OCI-LY3 (cell line): ENCODE data around the gene GNAT3.

Experiments
- H2AFZ ChIP-seq: fragments of 200-600, 300-600 bp; shearing (Covaris generic); 2 replicates; pipeline ENCODE4 v1.6.0; 2014; ENCODE audit warnings: antibody characterized with exemption, low read depth, low read length
- H3K27ac ChIP-seq: fragments of 200-600, 300-600 bp; sonication (generic); 2 replicates; pipeline ENCODE4 v1.5.1; 2014; ENCODE audit warnings: mild to moderate bottlenecking, low read length, moderate library complexity, mixed read lengths
- H3K27me3 ChIP-seq: fragments of 200-600, 300-600 bp; sonication (generic); 2 replicates; pipeline ENCODE4 v1.6.1; 2014; ENCODE audit warnings: low read depth, low read length, mixed read lengths
- H3K36me3 ChIP-seq: fragments of 200-600, 300-600 bp; sonication (generic); replicated peaks from 2 replicates; pipeline ENCODE3; 2014; ENCODE audit warnings: low read depth, low read length, mixed read lengths
- H3K4me1 ChIP-seq: fragments of 300-600, 200-600 bp; sonication (generic); 2 replicates; pipeline ENCODE4 v1.6.1; 2014; ENCODE audit warnings: low read length, mixed read lengths
- H3K4me2 ChIP-seq: fragments of 200-600, 300-600 bp; sonication (generic); 2 replicates; pipeline ENCODE4 v1.6.1; 2014; ENCODE audit warnings: low read length, mixed read lengths
- H3K4me3 ChIP-seq: fragments of 300-600, 200-600 bp; sonication (generic); 2 replicates; pipeline ENCODE4 v1.5.1; 2014; ENCODE audit warnings: antibody characterized with exemption, mild to moderate bottlenecking, low read length, moderate library complexity
- H3K79me2 ChIP-seq: fragments of 300-600, 200-600 bp; shearing (Covaris generic); 2 replicates; pipeline ENCODE4 v1.6.1; 2014; ENCODE audit warnings: mild to moderate bottlenecking, low read length, mixed read lengths
- H3K9ac ChIP-seq: fragments of 300-600, 200-600 bp; shearing (Covaris generic); 2 replicates; pipeline ENCODE4 v1.6.0; 2014; ENCODE audit warnings: mild to moderate bottlenecking, low read length, moderate library complexity
- H3K9me3 ChIP-seq: fragments of 200-600, 300-600 bp; shearing (Covaris generic); 2 replicates; pipeline ENCODE4 v1.6.1; 2014; ENCODE audit warnings: low read length, mixed read lengths; ENCODE audit not compliant: insufficient read depth
- H4K20me1 ChIP-seq: fragments of 200-600, 300-600 bp; sonication (generic); 2 replicates; pipeline ENCODE4 v1.6.1; 2016; ENCODE audit warnings: low read length, mixed read lengths; ENCODE audit not compliant: insufficient read depth
- CTCF ChIP-seq: fragments of 200-600, 300-600 bp; sonication (generic); IDR thresholded peaks from 2 replicates; pipeline ENCODE4 v1.5.1; 2014; ENCODE audit warnings: antibody characterized with exemption, low read length, low read depth
- EZH2phosphoT487 ChIP-seq: fragments of 200-600 bp; shearing (Covaris generic); IDR thresholded peaks from 2 replicates; pipeline ENCODE4 v1.6.1; 2018; ENCODE audit warnings: antibody characterized with exemption, mixed run types, low read depth

Gene GNAT3

GRCh38 chr7:80529362-80529761, 17.5 kb upstream of the GNAT3 start:
- Histone ChIP-seq H3K9ac (no peak overlapping the region), H3K9me3 (no peaks in the 10 kb centered on the region), H3K79me2 (no peaks in the 10 kb centered on the region), H3K27me3 (no peaks in the 10 kb centered on the region), H3K27ac (no peak overlapping the region), H2AFZ (no peak overlapping the region), H3K4me2 (no peak overlapping the region), H3K4me3 (no peak overlapping the region), H4K20me1 (no peaks in the 10 kb centered on the region), H3K4me1 (no peaks in the 10 kb centered on the region), H3K36me3 (no peaks in the 10 kb centered on the region)
- TF ChIP-seq EZH2phosphoT487: no peak
- no peak for TF ChIP-seq CTCF

- Histone ChIP-seq H2AFZ (no peak overlapping the region), H3K27ac (no peak overlapping the region), H3K4me3 (no peak overlapping the region), H3K79me2 (no peaks in the 10 kb centered on the region), H3K4me2 (no peak overlapping the region), H3K9me3 (no peaks in the 10 kb centered on the region), H3K9ac (no peak overlapping the region), H3K36me3 (no peaks in the 10 kb centered on the region), H3K4me1 (no peaks in the 10 kb centered on the region), H4K20me1 (no peaks in the 10 kb centered on the region), H3K27me3 (no peaks in the 10 kb centered on the region)
- TF ChIP-seq EZH2phosphoT487 (no peak), CTCF (no peak)
These were observed 16.8 kb upstream of the GNAT3 start for GRCh38 chr7:80528689-80529088.

GRCh38 chr7:80526472-80526871, 14.6 kb upstream of the GNAT3 start:
- H3K36me3 ChIP-seq: no peaks in the 10 kb centered on the region
- H3K27me3 ChIP-seq: no peaks in the 10 kb centered on the region
- no peaks in the 10 kb centered on the region for H3K79me2 ChIP-seq
- H3K4me3 ChIP-seq: no peak overlapping the region
- H2AFZ ChIP-seq: no peak overlapping the region
- TF ChIP-seq CTCF (no peak), EZH2phosphoT487 (no peak)
- no peak overlapping the region for H3K27ac ChIP-seq
- H3K9me3 ChIP-seq: no peaks in the 10 kb centered on the region
- no peaks in the 10 kb centered on the region for H4K20me1 ChIP-seq
- H3K9ac ChIP-seq: no peak overlapping the region
- no peak overlapping the region for H3K4me2 ChIP-seq
- H3K4me1 ChIP-seq: no peaks in the 10 kb centered on the region

- TF ChIP-seq EZH2phosphoT487 (no peak), CTCF (no peak)
These were observed 12.8 kb upstream of the GNAT3 start for GRCh38 chr7:80524693-80525092.

More at GRCh38 chr7:80524693-80525092, 12.8 kb upstream of the GNAT3 start:
- Histone ChIP-seq H3K36me3 (no peaks in the 10 kb centered on the region), H3K4me1 (no peaks in the 10 kb centered on the region), H2AFZ (no peak overlapping the region), H3K27ac (no peak overlapping the region), H3K9me3 (no peaks in the 10 kb centered on the region), H3K79me2 (no peaks in the 10 kb centered on the region), H3K9ac (no peak overlapping the region), H3K4me2 (no peak overlapping the region), H3K27me3 (no peaks in the 10 kb centered on the region), H4K20me1 (no peaks in the 10 kb centered on the region), H3K4me3 (no peak overlapping the region)
